Ovary (tissue), 9 donors: ENCODE data around the gene IL1B. TPM values are rescaled to one million over a fixed set of nuclear protein-coding genes. Genes with fewer than 3 reads are reported as not detected.

Experiments used
- DNase-seq, 5 donors: peaks; one replicate each; pipeline ENCODE4 v3.0.0-alpha.2; 2019 to 2020
- H3K27ac ChIP-seq, 2 donors: fragments of 200-600 bp; one replicate each; pipeline versions ENCODE4 v1.5.1 to v1.8.0; 2019 to 2022
- H3K27me3 ChIP-seq: fragments of 200-600 bp; one replicate; pipeline ENCODE4 v1.8.0; 2022
- H3K36me3 ChIP-seq: fragments of 200-600 bp; sonication (generic); one replicate; pipeline ENCODE4 v1.5.1; 2019
- H3K4me1 ChIP-seq: one replicate; pipeline ENCODE4 v1.8.1; 2013; ENCODE audit warnings: mild to moderate bottlenecking, moderate library complexity; ENCODE audit not compliant: insufficient read depth
- H3K4me3 ChIP-seq: fragments of 200-600 bp; sonication (generic); one replicate; pipeline ENCODE4 v1.5.1; 2017
- H3K9me3 ChIP-seq, 2 donors: fragments of 200-600 bp in 1 of 2; sonication (generic) in 1 of 2; one replicate each; pipeline versions ENCODE4 v1.5.1 to v1.8.1; 2013 to 2019; ENCODE audit warnings: mild to moderate bottlenecking in 1 of 2, moderate library complexity in 1 of 2
- CTCF ChIP-seq, 3 donors: fragments of 450-650 bp in 2 of 3; fragments of 200-600 bp in 1 of 3; IDR thresholded peaks; one replicate each; pipeline versions ENCODE4 v1.5.1 to v1.8.0; 2016 to 2022; ENCODE audit warnings: antibody characterized with exemption in 3 of 3, mild to moderate bottlenecking in 1 of 3
- EP300 ChIP-seq: sonication (generic); formaldehyde crosslinking; IDR thresholded peaks from one replicate; pipeline ENCODE4 v1.6.1; 2017; ENCODE audit warnings: antibody characterized with exemption
- POLR2A ChIP-seq: fragments of 450-650 bp; IDR thresholded peaks from one replicate; pipeline ENCODE4 v1.6.1; 2017; ENCODE audit warnings: antibody characterized with exemption, mild to moderate bottlenecking, moderate library complexity
- WGBS, 3 donors: extraction: QIAGEN DNeasy Blood & Tissue Kit in 1 of 3; methylation state at CpG; one replicate each; pipeline versions ENCODE4 v1.1.5 to v1.1.7; 2013 to 2017; 5-methylcytosine and 5-hydroxymethylcytosine counted together
- intact Hi-C, 4 donors: fragments of 100-400 bp; cut with DNase I; formaldehyde crosslinking; loops; one replicate each; pipeline versions ENCODE4 v1.11.0 to v1.15.1; 2022 to 2023
- polyA plus RNA-seq, 2 donors: library from polyadenylated mRNA; stranded (reverse); fragments of 200-250 nt in 1 of 2; fragments of 350-450 nt in 1 of 2; fragmentation: Illumina TruSeq in 1 of 2; extraction: RNeasy Lipid Tissue Mini Kit (QIAGEN cat#74804) in 1 of 2; gene quantifications; one replicate each; pipeline ENCODE4 v1.2.3, GENCODE V29; 2013 to 2014
- total RNA-seq, 7 donors: library from RNA; depleted of rRNA in 2 of 7; stranded (reverse); fragments of >200 nt in 2 of 7; fragmentation: NEBNext Ultra II Directional in 3 of 7; extraction: Animal tissue kit (Norgen Biotek cat#: 25700) in 3 of 7; gene quantifications; one replicate each; pipeline versions ENCODE4 v1.1.0 to v1.2.4, GENCODE V29; 2016 to 2023
- donor health status: DM: no; HTN: no; CAD: no; lungs with moderate emphysema.
- donor health status: DM: no; HTN: no; CAD: no.
- donor health status: Bipolar disorder and iron deficiency.
- donor health status: DM: yes; HTN: yes; CAD: no.
- donor health status: DM: no; HTN: no; CAD: no.
- donor health status: DM: yes; HTN: yes; CAD: no.

IL1B gene
- total and polyA plus RNA-seq, 9 donors, result 0.39 to 5.2 (median 2.3) TPM; not detected in 1

- 87 to 95% (median 95%) methylated on average over 14 of the region's 14 CpGs for WGBS, 3 donors
- Histone ChIP-seq H3K9me3 (no peaks in the 10 kb centered on the region), H3K4me3 (no peak overlapping the region), H3K27ac (no peak overlapping the region), H3K4me1 (no peaks in the 10 kb centered on the region), H3K27me3 (no peaks in the 10 kb centered on the region), H3K36me3 (no peaks in the 10 kb centered on the region)
- DNase-seq, result no peak
- TF ChIP-seq CTCF (IDR thresholded peaks at IDR 0.05) (no peak), EP300 (no peak), POLR2A (no peak)
- intact Hi-C loops, result no loop called here
These were observed 3.5 kb downstream of the IL1B start for GRCh38 chr2:112832841-112833638.

GRCh38 chr2:112831946-112832840 is 4.4 kb downstream of the IL1B start:
- 81 to 90% (median 90%) methylated on average over 15 of the region's 15 CpGs for WGBS, 3 donors
- intact Hi-C loops, result no loop called here
- Histone ChIP-seq H3K27me3 (no peaks in the 10 kb centered on the region), H3K4me1 (no peaks in the 10 kb centered on the region), H3K36me3 (no peaks in the 10 kb centered on the region), H3K9me3 (no peaks in the 10 kb centered on the region), H3K27ac (no peak overlapping the region), H3K4me3 (no peak overlapping the region)
- DNase-seq, result no peak
- TF ChIP-seq EP300 (no peak), POLR2A (no peak), CTCF (IDR thresholded peaks at IDR 0.05) (no peak)

GRCh38 chr2:112831513-112831845 is 5.1 kb downstream of the IL1B start:
- no peaks in the 10 kb centered on the region for H3K4me1 ChIP-seq
- intact Hi-C loops, result no loop called here
- 44 to 87% (median 80%) methylated on average over 2 of the region's 2 CpGs for WGBS, 3 donors
- no peaks in the 10 kb centered on the region for H3K36me3 ChIP-seq
- H3K4me3 ChIP-seq, result no peak overlapping the region
- no peaks in the 10 kb centered on the region for H3K9me3 ChIP-seq
- H3K27me3 ChIP-seq, result no peaks in the 10 kb centered on the region
- no peak overlapping the region for H3K27ac ChIP-seq
- DNase-seq, result no peak
- TF ChIP-seq EP300 (no peak), POLR2A (no peak), CTCF (IDR thresholded peaks at IDR 0.05) (no peak)

- H3K27ac ChIP-seq, result no peak overlapping the region
- no peaks in the 10 kb centered on the region for H3K27me3 ChIP-seq
- H3K9me3 ChIP-seq, result no peaks in the 10 kb centered on the region
- no peak for TF ChIP-seq POLR2A
- no peak for TF ChIP-seq CTCF (IDR thresholded peaks at IDR 0.05)
- no peak for TF ChIP-seq EP300
- intact Hi-C loops, result no loop called here
- H3K36me3 ChIP-seq, result no peaks in the 10 kb centered on the region
- DNase-seq, result no peak
- 73 to 85% (median 76%) methylated on average over 5 of the region's 5 CpGs for WGBS, 3 donors
- no peaks in the 10 kb centered on the region for H3K4me1 ChIP-seq
- no peak overlapping the region for H3K4me3 ChIP-seq
These were observed 5.7 kb downstream of the IL1B start for GRCh38 chr2:112830682-112831512.
